ENCODE data around the gene NISCH.

- TF ChIP-seq, protein P1, sequence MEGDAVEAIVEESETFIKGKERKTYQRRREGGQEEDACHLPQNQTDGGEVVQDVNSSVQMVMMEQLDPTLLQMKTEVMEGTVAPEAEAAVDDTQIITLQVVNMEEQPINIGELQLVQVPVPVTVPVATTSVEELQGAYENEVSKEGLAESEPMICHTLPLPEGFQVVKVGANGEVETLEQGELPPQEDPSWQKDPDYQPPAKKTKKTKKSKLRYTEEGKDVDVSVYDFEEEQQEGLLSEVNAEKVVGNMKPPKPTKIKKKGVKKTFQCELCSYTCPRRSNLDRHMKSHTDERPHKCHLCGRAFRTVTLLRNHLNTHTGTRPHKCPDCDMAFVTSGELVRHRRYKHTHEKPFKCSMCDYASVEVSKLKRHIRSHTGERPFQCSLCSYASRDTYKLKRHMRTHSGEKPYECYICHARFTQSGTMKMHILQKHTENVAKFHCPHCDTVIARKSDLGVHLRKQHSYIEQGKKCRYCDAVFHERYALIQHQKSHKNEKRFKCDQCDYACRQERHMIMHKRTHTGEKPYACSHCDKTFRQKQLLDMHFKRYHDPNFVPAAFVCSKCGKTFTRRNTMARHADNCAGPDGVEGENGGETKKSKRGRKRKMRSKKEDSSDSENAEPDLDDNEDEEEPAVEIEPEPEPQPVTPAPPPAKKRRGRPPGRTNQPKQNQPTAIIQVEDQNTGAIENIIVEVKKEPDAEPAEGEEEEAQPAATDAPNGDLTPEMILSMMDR (IDR thresholded peaks at IDR 0.05), result no peak
- TF ChIP-seq MAFK (IDR thresholded peaks at IDR 0.05; ENCODE audit: partially characterized antibody) (no peak), CHD4 (IDR thresholded peaks at IDR 0.05; ENCODE audit: borderline replicate concordance) (no peak), SMC3 (IDR thresholded peaks at IDR 0.05) (no peak), KDM5A (IDR thresholded peaks at IDR 0.05) (no peak), EP300 (IDR thresholded peaks at IDR 0.05) (no peak), JUNB (IDR thresholded peaks at IDR 0.05) (no peak), HEYL (CRISPR knock-in tag; IDR thresholded peaks at IDR 0.05) (no peak), KDM1A (IDR thresholded peaks at IDR 0.05; ENCODE audit: low read depth) (no peak), POLR2AphosphoS2 (conservative IDR thresholded peaks at IDR 0.05; ENCODE audit: low read length) (no peak), BHLHE40 (IDR thresholded peaks at IDR 0.05; ENCODE audit: low read depth, low read length) (no peak)
Measured at GRCh38 chr3:52531860-52532516, 76.6 kb downstream of the NISCH start.
